ENCODE measurements around the gene TBC1D25.
A peak's percentile ranks its signal among the peaks of the same experiment; 100 is the strongest.

The TBC1D25 gene

DNA sequence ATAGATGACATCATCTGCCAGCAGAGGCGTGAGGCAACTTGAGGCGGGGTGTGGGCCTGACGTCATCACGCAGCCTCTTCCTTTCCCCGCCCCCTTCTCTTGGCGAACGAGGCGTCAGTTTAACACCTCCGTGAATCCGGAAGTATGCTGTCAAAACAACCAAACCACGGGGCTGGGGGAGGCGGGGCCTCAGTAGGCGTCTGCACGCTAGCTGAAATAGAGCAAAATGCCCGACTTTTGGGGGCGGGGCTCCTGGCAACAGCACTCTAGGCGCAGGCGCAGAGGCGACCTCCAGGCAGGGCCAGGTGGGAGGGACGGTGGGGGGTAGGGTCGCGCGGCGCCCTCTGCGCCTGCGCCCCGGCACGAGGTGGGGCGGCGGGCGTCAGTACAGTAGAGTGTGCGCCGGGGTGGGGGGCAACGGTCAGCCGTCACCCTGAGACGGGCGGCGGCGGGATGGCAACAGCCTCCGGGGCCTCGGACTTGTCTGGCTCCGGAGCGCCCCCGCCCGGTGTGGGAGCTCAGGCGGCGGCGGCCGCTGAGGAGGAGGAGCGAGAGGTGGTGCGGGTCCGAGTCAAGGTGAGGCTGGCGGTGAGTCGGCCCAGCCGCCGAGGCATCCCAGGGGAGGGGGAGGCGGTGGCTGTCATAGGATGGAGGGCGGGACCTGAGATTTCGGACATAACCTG lies at the start of gene TBC1D25 (continued):
- TF ChIP-seq, protein P1, sequence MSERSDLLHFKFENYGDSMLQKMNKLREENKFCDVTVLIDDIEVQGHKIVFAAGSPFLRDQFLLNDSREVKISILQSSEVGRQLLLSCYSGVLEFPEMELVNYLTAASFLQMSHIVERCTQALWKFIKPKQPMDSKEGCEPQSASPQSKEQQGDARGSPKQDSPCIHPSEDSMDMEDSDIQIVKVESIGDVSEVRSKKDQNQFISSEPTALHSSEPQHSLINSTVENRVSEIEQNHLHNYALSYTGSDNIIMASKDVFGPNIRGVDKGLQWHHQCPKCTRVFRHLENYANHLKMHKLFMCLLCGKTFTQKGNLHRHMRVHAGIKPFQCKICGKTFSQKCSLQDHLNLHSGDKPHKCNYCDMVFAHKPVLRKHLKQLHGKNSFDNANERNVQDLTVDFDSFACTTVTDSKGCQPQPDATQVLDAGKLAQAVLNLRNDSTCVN (tag by site-specific recombination; optimal IDR thresholded peaks at IDR 0.05) = peak; percentile 41
- TF ChIP-seq ZNF629 (tag by site-specific recombination; IDR thresholded peaks at IDR 0.05) (peak; percentile 99), ZNF112 (tag by site-specific recombination; IDR thresholded peaks at IDR 0.05) (no peak), KLF7 (tag by site-specific recombination; IDR thresholded peaks at IDR 0.05; ENCODE audit: borderline replicate concordance) (0 out of 2 replicates have a peak, but pooled peaks have one; percentile 13), ZNF155 (tag by site-specific recombination; IDR thresholded peaks at IDR 0.05) (no peak), ZNF423 (tag by site-specific recombination; IDR thresholded peaks at IDR 0.05) (no peak), HOXA7 (CRISPR knock-in tag; IDR thresholded peaks at IDR 0.05; ENCODE audit: borderline replicate concordance) (no peak), PRDM1 (tag by site-specific recombination; IDR thresholded peaks at IDR 0.05) (no peak), ZNF530 (tag by site-specific recombination; IDR thresholded peaks at IDR 0.05; ENCODE audit: low read depth) (no peak), ZNF184 (tag by site-specific recombination; IDR thresholded peaks at IDR 0.05) (no peak), ZNF221 (tag by site-specific recombination; IDR thresholded peaks at IDR 0.05; ENCODE audit: borderline replicate concordance) (no peak), RBAK (tag by site-specific recombination; IDR thresholded peaks at IDR 0.05) (no peak), TCF7L2 (IDR thresholded peaks at IDR 0.05; ENCODE audit: borderline replicate concordance, low read depth, low read length) (no peak)
- TF ChIP-seq, protein P2, sequence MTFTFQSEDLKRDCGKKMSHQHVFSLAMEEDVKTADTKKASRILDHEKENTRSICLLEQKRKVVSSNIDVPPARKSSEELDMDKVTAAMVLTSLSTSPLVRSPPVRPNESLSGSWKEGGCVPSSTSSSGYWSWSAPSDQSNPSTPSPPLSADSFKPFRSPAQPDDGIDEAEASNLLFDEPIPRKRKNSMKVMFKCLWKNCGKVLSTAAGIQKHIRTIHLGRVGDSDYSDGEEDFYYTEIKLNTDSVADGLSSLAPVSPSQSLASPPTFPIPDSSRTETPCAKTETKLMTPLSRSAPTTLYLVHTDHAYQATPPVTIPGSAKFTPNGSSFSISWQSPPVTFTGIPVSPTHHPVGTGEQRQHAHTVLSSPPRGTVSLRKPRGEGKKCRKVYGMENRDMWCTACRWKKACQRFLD (tag by site-specific recombination; IDR thresholded peaks at IDR 0.05) = no peak
- TF ChIP-seq, protein P3, sequence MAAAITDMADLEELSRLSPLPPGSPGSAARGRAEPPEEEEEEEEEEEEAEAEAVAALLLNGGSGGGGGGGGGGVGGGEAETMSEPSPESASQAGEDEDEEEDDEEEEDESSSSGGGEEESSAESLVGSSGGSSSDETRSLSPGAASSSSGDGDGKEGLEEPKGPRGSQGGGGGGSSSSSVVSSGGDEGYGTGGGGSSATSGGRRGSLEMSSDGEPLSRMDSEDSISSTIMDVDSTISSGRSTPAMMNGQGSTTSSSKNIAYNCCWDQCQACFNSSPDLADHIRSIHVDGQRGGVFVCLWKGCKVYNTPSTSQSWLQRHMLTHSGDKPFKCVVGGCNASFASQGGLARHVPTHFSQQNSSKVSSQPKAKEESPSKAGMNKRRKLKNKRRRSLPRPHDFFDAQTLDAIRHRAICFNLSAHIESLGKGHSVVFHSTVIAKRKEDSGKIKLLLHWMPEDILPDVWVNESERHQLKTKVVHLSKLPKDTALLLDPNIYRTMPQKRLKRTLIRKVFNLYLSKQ (tag by site-specific recombination; IDR thresholded peaks at IDR 0.05; ENCODE audit: borderline replicate concordance) = no peak
- TF ChIP-seq, protein P4, sequence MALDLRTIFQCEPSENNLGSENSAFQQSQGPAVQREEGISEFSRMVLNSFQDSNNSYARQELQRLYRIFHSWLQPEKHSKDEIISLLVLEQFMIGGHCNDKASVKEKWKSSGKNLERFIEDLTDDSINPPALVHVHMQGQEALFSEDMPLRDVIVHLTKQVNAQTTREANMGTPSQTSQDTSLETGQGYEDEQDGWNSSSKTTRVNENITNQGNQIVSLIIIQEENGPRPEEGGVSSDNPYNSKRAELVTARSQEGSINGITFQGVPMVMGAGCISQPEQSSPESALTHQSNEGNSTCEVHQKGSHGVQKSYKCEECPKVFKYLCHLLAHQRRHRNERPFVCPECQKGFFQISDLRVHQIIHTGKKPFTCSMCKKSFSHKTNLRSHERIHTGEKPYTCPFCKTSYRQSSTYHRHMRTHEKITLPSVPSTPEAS (tag by site-specific recombination; IDR thresholded peaks at IDR 0.05) = no peak
- TF ChIP-seq, protein P5, sequence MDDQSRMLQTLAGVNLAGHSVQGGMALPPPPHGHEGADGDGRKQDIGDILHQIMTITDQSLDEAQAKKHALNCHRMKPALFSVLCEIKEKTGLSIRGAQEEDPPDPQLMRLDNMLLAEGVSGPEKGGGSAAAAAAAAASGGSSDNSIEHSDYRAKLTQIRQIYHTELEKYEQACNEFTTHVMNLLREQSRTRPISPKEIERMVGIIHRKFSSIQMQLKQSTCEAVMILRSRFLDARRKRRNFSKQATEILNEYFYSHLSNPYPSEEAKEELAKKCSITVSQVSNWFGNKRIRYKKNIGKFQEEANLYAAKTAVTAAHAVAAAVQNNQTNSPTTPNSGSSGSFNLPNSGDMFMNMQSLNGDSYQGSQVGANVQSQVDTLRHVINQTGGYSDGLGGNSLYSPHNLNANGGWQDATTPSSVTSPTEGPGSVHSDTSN (CRISPR knock-in tag; IDR thresholded peaks at IDR 0.05) = no peak
- TF ChIP-seq, protein P6, sequence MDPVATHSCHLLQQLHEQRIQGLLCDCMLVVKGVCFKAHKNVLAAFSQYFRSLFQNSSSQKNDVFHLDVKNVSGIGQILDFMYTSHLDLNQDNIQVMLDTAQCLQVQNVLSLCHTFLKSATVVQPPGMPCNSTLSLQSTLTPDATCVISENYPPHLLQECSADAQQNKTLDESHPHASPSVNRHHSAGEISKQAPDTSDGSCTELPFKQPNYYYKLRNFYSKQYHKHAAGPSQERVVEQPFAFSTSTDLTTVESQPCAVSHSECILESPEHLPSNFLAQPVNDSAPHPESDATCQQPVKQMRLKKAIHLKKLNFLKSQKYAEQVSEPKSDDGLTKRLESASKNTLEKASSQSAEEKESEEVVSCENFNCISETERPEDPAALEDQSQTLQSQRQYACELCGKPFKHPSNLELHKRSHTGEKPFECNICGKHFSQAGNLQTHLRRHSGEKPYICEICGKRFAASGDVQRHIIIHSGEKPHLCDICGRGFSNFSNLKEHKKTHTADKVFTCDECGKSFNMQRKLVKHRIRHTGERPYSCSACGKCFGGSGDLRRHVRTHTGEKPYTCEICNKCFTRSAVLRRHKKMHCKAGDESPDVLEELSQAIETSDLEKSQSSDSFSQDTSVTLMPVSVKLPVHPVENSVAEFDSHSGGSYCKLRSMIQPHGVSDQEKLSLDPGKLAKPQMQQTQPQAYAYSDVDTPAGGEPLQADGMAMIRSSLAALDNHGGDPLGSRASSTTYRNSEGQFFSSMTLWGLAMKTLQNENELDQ (tag by site-specific recombination; IDR thresholded peaks at IDR 0.05; ENCODE audit: low read depth) = no peak
